Astrocyte of the spinal cord (primary cell): Measurements from ENCODE around the gene KLHL42.

Experiments
- DNase-seq: peaks from one replicate; pipeline ENCODE4 v3.0.0; 2011; ENCODE audit warnings: low read depth, low spot score
- H3K4me3 ChIP-seq: 2 replicates; pipeline ENCODE4 v1.5.1; 2011; ENCODE audit warnings: low read depth, mild to moderate bottlenecking, low read length, moderate library complexity
- CTCF ChIP-seq: IDR thresholded peaks from 2 replicates; pipeline ENCODE4 v1.5.1; 2012; ENCODE audit warnings: low read depth, mild to moderate bottlenecking, low read length, inconsistent platforms
- in situ Hi-C: cut with HindIII; loops from 2 replicates; pipeline ENCODE4 v1.10.0; 2017; ENCODE audit warnings: low sequenced_read_pairs

KLHL42 gene

GRCh38 chr12:27794818-27795584, 15.0 kb downstream of the KLHL42 start:
- in situ Hi-C loops: no loop called here
- DNase-seq: no peak
- TF ChIP-seq CTCF: no peak
- no peak overlapping the region for H3K4me3 ChIP-seq

- in situ Hi-C loops: no loop called here
- DNase-seq: no peak
- no peak overlapping the region for H3K4me3 ChIP-seq
- TF ChIP-seq CTCF: no peak
Observed at GRCh38 chr12:27796128-27796527, 16.1 kb downstream of the KLHL42 start.

- no peak for DNase-seq
- in situ Hi-C loops: no loop called here
- no peak overlapping the region for H3K4me3 ChIP-seq
- no peak for TF ChIP-seq CTCF
Observed at GRCh38 chr12:27797301-27798025, 17.4 kb downstream of the KLHL42 start.

- in situ Hi-C loops: no loop called here
- no peak for DNase-seq
- no peak for TF ChIP-seq CTCF
- no peak overlapping the region for H3K4me3 ChIP-seq
Observed at GRCh38 chr12:27800819-27801218, 20.8 kb downstream of the KLHL42 start.

GRCh38 chr12:27801630-27802029, 21.6 kb downstream of the KLHL42 start:
- no peak for TF ChIP-seq CTCF
- H3K4me3 ChIP-seq: no peak overlapping the region
- in situ Hi-C loops: no loop called here
- DNase-seq: no peak

- H3K4me3 ChIP-seq: no peak overlapping the region
- no peak for DNase-seq
- TF ChIP-seq CTCF: no peak
- in situ Hi-C loops: no loop called here
Observed at GRCh38 chr12:27802511-27802910, 22.5 kb downstream of the KLHL42 start.
